Measurements from ENCODE around the gene PHACTR2.

Gene PHACTR2

DNA sequence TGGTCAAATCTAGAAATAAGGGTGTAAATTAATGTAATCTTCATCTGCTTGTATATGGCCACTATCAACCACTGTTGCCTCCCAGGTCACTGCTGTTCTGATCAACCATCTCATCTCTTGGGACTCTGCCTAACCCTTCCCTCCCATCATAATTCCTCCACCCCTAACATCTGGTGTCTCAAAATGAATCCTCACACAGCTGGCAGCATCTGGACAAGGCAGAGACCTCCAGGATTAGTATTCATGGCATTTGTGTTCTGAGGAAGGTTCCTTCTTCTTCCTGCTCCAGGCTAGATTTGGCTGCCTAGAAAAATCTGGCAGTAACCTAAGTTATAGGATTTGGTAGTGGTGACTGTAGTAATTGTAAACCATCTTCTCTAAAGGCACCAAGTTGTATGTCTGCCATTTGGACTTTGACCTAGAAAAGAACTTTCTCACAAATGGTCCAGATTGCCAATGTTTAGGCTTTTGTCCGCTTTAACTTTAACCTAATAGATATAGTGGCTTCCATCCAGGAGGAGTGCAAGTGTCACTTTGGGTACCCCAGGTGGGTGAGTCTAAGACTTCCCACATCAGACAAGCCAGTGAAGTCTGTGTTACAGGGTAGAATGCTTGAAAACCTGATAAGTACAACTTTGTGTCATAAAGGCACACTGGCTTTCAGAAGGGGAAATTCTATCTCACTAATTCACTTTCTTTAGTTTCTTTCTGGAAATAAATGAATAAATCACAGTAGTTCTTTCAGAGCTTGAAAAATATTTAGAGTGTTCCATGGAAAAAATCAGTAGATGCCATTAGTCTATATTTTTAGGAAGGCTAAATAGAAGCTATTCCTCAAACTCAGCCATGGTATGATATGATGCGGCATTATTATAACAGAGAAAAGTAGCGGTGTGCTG is 3.0 kb upstream of the PHACTR2 start:
- DNase-seq (ENCODE audit: low spot score) (no peak), FAIRE-seq (no peak)

DNA sequence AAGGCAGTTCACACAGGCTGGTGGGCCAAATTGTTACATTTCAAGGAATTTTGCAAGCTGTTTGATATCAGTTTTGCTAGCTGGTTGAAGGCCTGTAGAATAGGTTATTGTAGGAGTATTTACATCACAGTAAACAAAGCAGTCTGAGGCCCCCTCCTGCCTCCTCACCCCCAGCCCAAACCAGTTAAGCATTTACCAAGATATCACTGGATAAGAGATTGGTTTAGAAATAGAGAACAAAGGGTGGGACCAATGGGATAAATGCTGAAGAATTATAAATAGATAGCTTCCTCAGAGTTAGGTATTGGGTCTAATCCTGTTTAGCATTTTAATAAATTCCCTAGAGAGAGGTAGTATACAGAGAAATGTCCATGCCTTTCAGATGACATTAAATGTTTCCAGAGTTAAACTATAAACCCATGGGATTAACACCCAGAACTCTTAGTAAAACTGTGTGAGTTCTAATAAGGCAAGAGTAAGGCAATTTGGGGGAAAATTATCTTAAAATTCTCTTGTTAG is 2.3 kb upstream of the PHACTR2 start:
- no peak for FAIRE-seq

GRCh38 chr6:143675946-143676345 is 1.8 kb upstream of the PHACTR2 start:
- FAIRE-seq (peak; percentile 79), DNase-seq (ENCODE audit: low spot score) (peak; percentile 17)

More for the DNA sequence above, 2.3 kb upstream of the PHACTR2 start:
- DNase-seq (ENCODE audit: low spot score), result no peak

- FAIRE-seq (no peak), DNase-seq (ENCODE audit: low spot score) (no peak)
Observed at GRCh38 chr6:143676437-143677045, 1.2 kb upstream of the PHACTR2 start.

GRCh38 chr6:143677577-143677890 is 231 bp upstream of the PHACTR2 start:
- FAIRE-seq, result no peak
- no peak for DNase-seq (ENCODE audit: low spot score)

DNA sequence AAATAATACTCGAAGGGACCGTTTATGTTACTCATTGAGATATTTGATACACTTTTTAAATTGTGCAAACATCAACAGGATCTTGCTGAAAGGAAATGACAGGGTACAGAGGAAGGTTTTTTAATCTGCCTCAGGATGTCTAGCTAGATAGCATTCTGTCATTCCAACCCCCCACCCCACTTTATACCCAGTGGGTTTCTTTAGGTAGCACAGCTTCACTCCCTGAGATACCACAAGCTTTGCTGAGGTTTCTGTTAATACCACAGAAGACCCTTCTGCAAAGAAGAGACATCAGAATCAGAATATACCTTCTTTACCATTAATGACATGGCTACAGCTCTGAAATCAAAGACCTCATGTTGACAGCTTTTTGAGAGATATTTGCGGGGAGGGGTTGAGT is 1.3 kb downstream of the PHACTR2 start:
- FAIRE-seq (no peak), DNase-seq (ENCODE audit: low spot score) (no peak)

DNA sequence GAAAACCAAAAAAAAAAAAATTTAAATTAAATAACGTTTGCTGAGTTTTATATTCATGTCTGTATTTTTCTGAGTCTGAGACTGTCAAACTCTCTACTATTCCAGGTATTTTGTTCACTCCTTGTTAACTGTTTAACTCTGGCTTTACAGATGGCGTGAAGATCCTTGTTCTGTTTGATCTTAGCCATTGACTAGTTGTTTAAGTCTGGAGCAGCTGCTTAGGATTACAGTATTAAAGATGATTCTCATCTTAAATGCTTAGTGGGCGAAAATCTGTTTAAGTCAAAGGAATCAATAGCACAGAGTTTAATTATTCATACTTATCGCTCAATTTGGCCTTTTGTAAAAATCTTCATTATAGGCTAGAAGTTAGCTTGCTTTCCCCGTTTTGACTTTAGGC is 2.4 kb downstream of the PHACTR2 start:
- DNase-seq (ENCODE audit: low spot score) (no peak), FAIRE-seq (no peak)

GRCh38 chr6:143682805-143683204 is 5.0 kb downstream of the PHACTR2 start:
- FAIRE-seq (no peak), DNase-seq (ENCODE audit: low spot score) (no peak)

GRCh38 chr6:143684486-143684885 is 6.7 kb downstream of the PHACTR2 start:
- DNase-seq (ENCODE audit: low spot score), result no peak
- FAIRE-seq, result no peak

DNA sequence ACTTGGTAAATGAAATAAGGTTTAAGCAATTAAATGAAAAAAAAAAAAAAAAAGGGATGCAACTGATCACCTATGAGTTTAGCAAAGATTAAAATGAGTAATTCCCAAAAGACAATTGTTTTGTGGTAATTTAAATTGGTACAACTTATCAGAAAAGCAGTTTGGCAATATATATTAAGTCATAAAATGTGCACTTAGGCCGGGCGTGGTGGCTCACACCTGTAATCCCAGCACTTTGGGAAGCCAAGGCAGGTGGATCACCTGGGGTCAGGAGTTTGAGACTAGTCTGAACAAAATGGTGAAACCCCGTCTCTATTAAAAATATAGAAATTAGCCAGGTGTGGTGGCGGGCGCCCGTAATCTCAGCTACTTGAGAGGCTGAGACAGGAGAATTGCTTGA is 7.9 kb downstream of the PHACTR2 start:
- FAIRE-seq (no peak), DNase-seq (ENCODE audit: low spot score) (no peak)

DNA sequence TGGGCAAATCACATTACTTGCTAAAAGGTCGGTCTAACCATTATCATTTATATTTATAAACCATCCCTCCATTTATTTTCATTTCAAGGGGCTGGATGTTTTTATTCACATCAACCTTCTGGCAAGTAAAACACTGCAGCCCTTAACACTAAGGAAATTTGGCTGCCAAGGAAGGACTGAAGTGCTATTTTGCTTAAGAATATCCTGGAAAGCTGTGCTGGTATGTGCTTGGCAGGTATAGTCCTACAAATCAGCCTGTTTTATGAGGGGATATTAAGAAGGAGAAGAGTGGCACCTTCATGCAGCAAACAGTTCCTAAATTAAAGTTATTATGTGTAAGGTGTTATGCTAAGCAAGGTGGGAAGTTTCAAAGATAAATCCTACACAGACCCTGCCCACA is 9.8 kb downstream of the PHACTR2 start:
- FAIRE-seq, result no peak
- DNase-seq (ENCODE audit: low spot score), result no peak

DNA sequence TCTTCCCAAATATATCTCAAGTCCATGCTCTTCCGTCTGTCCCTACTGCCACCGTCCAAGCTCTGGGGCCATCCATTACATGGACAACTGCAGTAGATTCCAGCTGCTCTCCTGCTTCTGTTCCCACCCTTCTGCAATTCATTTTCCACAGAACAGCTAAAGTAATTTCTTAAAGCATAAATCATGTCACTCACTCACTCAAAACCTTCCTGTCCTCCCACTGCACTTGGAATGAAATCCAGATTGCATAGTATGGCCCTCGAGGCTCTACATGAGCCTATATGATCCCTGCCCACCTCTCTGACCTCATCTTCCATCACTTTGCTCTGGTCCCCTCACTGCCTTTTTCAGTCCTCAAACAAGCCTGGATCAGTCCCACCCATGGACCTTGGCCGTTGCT is 10.9 kb downstream of the PHACTR2 start:
- DNase-seq (ENCODE audit: low spot score) (no peak), FAIRE-seq (no peak)

DNA sequence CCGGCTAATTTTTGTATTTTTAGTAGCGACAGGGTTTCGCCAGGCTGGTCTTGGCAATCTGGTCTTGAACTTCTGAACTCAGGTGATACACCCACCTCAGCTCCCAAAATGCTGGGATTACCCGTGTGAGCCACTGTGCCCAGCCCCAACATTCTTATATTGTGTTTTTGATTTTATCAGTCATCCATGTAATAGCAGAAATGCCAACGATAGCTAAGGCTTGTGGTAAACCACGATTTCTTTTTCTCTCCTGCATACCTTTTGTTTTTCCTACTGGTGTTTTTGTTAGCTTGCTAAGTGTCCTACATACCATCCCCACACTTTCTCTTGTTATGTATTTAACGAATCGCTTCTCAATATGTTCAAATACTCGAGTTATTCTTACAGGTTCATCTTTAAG is 12.1 kb downstream of the PHACTR2 start:
- DNase-seq (ENCODE audit: low spot score), result peak; percentile 30
- FAIRE-seq, result peak; percentile 5

DNA sequence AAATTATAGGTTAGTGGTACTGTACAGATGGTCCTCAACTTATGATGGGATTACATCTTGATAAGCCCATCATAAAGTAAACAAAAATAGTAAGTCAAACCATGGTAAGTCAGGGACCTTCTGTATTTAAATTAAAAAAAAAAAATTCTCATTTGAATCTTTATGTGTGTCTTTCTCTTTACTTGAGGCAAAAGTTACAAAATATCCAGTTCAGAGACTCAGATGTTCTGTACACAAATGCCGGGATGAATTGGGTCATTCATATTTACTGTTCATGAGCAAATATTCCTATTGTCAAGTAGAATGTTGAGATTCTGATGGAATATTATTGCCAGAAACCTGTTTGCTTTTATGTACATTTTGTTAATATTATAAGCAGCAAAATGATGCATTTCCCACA is 13.4 kb downstream of the PHACTR2 start:
- FAIRE-seq (no peak), DNase-seq (ENCODE audit: low spot score) (no peak)

GRCh38 chr6:143691900-143692636 is 14.3 kb downstream of the PHACTR2 start:
- no peak for FAIRE-seq
- no peak for DNase-seq (ENCODE audit: low spot score)

DNA sequence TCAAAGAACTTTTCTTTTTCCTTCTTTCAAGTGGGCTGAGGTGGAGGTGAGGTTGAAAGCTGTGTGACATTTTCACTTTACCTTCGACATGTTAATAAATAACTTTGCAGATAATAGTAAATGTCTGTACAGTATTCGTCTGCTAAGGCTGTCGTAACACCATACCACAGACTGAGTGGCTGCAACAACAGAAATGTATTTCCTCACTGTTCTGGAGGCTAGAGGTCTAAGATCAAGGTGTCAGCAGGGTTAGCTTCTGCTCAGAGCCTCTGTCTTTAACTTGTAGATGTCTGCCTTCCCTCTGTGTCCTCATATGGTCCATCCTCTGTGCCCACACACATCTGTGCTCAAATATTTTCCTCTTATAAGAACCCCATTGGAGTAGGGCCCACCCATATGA is 14.9 kb downstream of the PHACTR2 start:
- FAIRE-seq (no peak), DNase-seq (ENCODE audit: low spot score) (no peak)

DNA sequence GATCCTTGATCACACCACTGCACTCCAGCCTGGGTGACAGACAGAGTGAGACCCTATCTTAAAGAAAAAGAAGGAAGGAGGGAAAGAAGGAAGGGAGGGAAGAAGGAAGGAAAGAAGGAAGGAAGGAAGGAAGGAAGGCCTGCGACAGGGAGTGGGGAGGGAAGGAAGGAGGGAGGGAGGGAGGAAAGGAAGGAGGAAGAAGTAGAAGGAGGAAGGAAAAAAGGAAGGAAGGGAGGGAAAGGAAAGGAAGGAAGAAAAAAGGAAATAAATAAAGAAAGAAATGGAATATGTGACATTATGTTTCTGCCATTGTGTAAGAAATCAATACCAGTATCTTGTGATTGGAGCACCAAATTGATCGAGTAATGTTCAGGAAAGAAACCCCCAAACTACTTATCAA is 16.2 kb downstream of the PHACTR2 start:
- FAIRE-seq (no peak), DNase-seq (ENCODE audit: low spot score) (no peak)

DNA sequence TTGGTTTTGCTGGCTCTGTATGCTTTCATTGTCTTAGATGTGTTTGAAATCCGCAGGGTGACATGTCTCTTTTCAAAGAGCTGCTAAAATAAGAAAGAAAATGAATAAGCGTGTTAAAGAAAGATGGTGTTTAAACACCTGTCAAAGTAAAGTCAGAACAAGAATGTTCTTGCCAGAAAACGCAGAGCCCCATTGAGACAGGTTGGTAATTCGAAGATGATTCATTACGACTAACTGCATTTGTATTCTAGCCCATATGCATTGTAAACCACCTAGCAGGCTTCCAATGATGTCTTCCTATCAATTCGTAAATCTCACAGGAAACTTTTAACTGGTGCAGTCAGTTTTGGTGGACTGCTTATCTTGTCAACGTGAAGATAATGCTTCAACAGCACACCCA is 16.8 kb downstream of the PHACTR2 start:
- no peak for DNase-seq (ENCODE audit: low spot score)
- FAIRE-seq, result no peak

DNA sequence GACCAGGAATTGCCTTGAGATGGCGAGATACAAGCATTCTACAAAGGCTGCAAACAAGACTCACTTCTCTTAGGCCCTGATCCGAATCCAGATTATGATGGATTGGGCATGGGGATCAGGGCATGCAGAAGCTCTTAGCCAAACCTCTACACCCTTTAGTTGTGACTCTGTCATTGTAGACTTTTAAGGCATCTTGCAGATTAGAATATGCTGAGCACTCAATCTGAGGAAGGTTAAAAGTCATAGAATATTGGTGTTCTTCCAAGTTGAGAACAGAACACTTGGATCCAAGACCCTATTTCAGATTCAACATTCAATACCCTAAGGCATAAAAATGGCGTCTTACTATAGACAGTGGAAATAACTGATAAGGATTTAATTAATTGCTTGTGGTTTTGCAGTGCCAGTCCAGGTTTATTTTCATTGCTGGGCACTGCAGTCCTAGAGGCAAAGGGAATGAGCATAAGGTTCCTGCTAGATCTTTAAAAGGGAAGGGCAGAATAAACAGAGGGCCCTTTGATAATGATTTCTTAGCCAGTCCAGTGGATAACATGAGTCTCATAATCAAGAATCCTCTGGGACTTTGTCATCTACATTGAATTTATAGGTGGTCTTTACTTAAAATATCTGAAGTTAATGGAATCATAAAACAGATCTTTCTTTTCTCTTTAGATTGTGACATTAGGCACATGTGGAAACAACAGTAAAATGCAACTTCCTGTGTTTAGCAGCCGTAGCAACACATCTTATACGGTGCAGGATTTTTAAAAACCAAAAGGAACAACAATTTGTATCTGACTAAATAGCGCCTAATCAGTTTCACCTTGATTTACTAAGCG is 17.6 kb downstream of the PHACTR2 start:
- FAIRE-seq, result no peak
- DNase-seq (ENCODE audit: low spot score), result no peak

DNA sequence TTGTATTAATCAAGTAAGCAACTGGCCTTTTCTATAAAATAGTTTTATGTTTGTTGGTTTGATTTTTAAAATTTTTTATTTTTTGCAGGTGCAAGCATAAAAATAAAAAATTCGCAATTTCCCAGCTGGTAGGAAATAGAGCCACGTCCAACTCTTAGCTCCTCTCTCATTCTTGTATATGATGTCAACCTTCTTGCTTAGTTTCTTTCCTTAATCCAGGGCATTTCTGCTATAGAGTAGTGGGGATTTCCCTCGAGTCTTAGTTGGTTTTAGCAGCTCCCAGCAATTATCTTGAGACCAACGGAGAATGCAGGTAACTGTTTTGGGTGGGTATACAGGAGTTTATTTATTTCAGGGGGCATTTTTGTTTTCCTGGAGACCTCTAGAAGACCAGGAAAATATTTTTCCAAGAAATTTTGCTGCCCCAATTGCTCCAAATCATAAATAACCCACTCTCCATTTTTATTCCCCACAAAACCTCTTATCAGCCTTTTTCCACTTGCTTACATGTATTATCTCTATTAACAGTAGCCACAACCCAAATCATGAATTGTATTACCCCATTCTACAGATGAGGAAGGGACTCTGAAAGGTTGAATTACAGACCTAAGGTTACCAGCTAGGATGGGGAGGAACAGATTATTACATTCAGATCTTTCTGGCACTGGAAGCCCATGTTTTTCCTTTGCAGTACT is 18.4 kb downstream of the PHACTR2 start:
- no peak for FAIRE-seq
- no peak for DNase-seq (ENCODE audit: low spot score)

GRCh38 chr6:143696664-143697000 is 18.9 kb downstream of the PHACTR2 start:
- no peak for FAIRE-seq
- DNase-seq (ENCODE audit: low spot score), result no peak
